Stomach (tissue), 9 donors: ENCODE measurements around the gene CPT2. TPM values are rescaled to one million over a fixed set of nuclear protein-coding genes. Genes with fewer than 3 reads are reported as not detected.
A peak's percentile ranks its signal among the peaks of the same experiment; 100 is the strongest.

Experiments
- DNase-seq, 2 donors: peaks; one replicate each; pipeline versions ENCODE4 v3.0.0 to v3.0.0-alpha.2; 2013 to 2019
- H3K27ac ChIP-seq, 5 donors: fragments of 200-600 bp in 4 of 5; sonication (generic) in 4 of 5; one replicate each; pipeline ENCODE4 v1.5.1; 2013 to 2019; ENCODE audit warnings: mild to moderate bottlenecking in 1 of 5, moderate library complexity in 1 of 5
- H3K27me3 ChIP-seq, 3 donors: fragments of 200-600 bp; sonication (generic); one replicate each; pipeline ENCODE4 v1.5.1; 2017 to 2019; ENCODE audit warnings: mixed run types in 1 of 3
- H3K36me3 ChIP-seq, 4 donors: fragments of 200-600 bp; sonication (generic); 1 replicate in 3 of 4; 2 replicates in 1 of 4; pipeline ENCODE4 v1.5.1; 2016 to 2019
- H3K4me1 ChIP-seq, 4 donors: fragments of 200-600 bp; sonication (generic); one replicate each; pipeline ENCODE4 v1.5.1; 2016 to 2019
- H3K4me3 ChIP-seq, 4 donors: fragments of 200-600 bp; sonication (generic) in 3 of 4; one replicate each; pipeline ENCODE4 v1.5.1; 2016 to 2019; ENCODE audit warnings: mild to moderate bottlenecking in 1 of 4
- H3K9me3 ChIP-seq, 4 donors: fragments of 200-600 bp; sonication (generic); one replicate each; pipeline ENCODE4 v1.5.1; 2016 to 2019
- EP300 ChIP-seq: sonication (generic); formaldehyde crosslinking; IDR thresholded peaks from one replicate; pipeline ENCODE4 v1.6.1; 2017; ENCODE audit warnings: antibody characterized with exemption
- POLR2A ChIP-seq, 4 donors: fragments of 450-650 bp; IDR thresholded peaks; one replicate each; pipeline ENCODE4 v1.6.1; 2016; ENCODE audit warnings: antibody characterized with exemption in 4 of 4, control low read depth in 2 of 4, mild to moderate bottlenecking in 1 of 4, moderate library complexity in 1 of 4
- POLR2AphosphoS5 ChIP-seq, 3 donors: sonication (generic); formaldehyde crosslinking; IDR thresholded peaks; one replicate each; pipeline ENCODE4 v1.6.1; 2016; ENCODE audit warnings: antibody characterized with exemption in 3 of 3
- WGBS, 5 donors: extraction: QIAGEN DNeasy Blood & Tissue Kit in 3 of 5; methylation state at CpG; one replicate each; pipeline versions ENCODE4 v1.1.5 to v1.1.7; 2013 to 2018; 5-methylcytosine and 5-hydroxymethylcytosine counted together
- intact Hi-C: fragments of 100-400 bp; cut with DNase I; formaldehyde crosslinking; loops from one replicate; pipeline ENCODE4 v1.15.1; 2023; ENCODE audit warnings: low total_unique reads
- polyA plus RNA-seq, 3 donors: library from polyadenylated mRNA; stranded (reverse); fragments of 200-250 nt; gene quantifications; one replicate each; pipeline ENCODE4 v1.2.3, GENCODE V29; 2013
- total RNA-seq, 5 donors: library from RNA; depleted of rRNA; stranded (reverse); fragments of >200 nt; gene quantifications; one replicate each; pipeline versions ENCODE4 v1.1.0 to v1.2.3, GENCODE V29; 2014 to 2016
- TF ChIP-seq, protein P1 (sequence below), 7 experiments: fragments of 450-650 bp in 4 of 7; fragments of 200-600 bp in 3 of 7; sonication (generic) in 3 of 7; IDR thresholded peaks; one replicate each; pipeline ENCODE4 v1.5.1; 2016 to 2019; ENCODE audit warnings: antibody characterized with exemption in 7 of 7, control low read depth in 2 of 7, mild to moderate bottlenecking in 1 of 7
- donor health status: healthy with polysubstance abuse.
- donor health status: Bipolar disorder and iron deficiency.
- donor health status: healthy.

The CPT2 gene
- total and polyA plus RNA-seq, 8 donors = 2.3 to 221 (median 19.4) TPM

DNA sequence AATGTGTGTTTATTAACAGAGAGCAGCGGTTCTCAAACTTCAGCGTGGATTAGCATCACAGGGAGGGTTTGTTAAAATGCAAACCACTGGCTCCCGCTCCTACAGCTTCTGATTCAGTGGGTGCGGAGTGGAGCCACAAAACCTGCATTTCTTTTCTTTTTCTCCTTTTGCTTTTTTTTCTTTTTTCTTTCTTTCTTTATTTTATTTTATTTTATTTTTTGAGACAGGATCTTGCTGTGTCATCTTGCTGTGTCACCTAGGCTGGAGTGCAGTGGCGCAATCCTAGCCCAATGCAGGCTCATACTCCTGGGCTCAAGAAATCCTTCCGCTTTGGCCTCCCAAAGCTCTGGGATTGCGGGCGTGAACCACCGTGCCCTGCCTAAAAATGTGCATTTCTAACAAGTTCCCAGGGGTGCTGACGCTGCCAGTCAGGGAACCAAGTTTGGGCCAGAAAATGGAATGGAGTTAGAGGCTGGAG lies 33.3 kb upstream of the CPT2 start:
- H3K36me3 ChIP-seq = no peaks in the 10 kb centered on the region
- no peaks in the 10 kb centered on the region for H3K27me3 ChIP-seq
- H3K9me3 ChIP-seq = peaks cover 0 to 3% (median 0%) of the 10 kb centered on the region in 4 donors
- no peak overlapping the region for H3K4me3 ChIP-seq
- no peak for TF ChIP-seq POLR2AphosphoS5 (IDR thresholded peaks at IDR 0.05)
- intact Hi-C loops = no loop called here
- H3K27ac ChIP-seq = no peak overlapping the region
- DNase-seq = no peak
- H3K4me1 ChIP-seq = no peaks in the 10 kb centered on the region
- 78 to 88% (median 83%) methylated on average over 10 of the region's 10 CpGs for WGBS, 5 donors

DNA sequence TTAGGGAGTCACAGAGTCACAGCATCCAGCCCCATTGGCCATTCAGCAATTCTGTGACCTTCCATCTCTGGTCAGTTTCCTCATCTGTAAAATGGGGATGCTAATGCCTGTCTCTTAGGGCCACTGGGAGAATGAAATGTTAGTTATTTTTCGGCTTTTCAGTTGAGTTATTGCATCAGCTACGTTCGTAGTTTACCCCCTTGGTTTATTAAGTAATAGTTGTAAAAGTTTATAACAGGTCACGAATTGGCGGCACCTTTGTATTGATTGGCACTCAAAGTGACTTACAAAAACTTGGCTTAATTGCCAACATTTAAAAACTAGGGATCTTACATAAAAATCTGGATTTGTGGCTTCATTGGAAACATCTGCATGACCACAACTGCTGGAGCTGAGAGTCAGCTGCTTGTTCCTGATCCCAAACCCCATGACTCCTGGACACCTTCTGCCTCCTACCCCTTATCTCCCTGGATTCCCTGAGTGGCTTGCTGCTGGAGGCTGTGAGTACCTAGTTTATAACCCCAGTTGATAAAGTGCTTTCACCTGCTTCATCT lies 31.1 kb upstream of the CPT2 start:
- Histone ChIP-seq H3K4me3 (no peak overlapping the region), H3K27ac (no peak overlapping the region), H3K27me3 (no peaks in the 10 kb centered on the region), H3K4me1 (no peaks in the 10 kb centered on the region), H3K36me3 (no peaks in the 10 kb centered on the region), H3K9me3 (peaks cover 0 to 3% (median 0%) of the 10 kb centered on the region in 4 donors)
- WGBS, 5 donors = 82 to 90% (median 84%) methylated on average over 5 of the region's 5 CpGs
- TF ChIP-seq EP300 = no peak
- no peak for TF ChIP-seq POLR2AphosphoS5 (IDR thresholded peaks at IDR 0.05)
- TF ChIP-seq, protein P1, sequence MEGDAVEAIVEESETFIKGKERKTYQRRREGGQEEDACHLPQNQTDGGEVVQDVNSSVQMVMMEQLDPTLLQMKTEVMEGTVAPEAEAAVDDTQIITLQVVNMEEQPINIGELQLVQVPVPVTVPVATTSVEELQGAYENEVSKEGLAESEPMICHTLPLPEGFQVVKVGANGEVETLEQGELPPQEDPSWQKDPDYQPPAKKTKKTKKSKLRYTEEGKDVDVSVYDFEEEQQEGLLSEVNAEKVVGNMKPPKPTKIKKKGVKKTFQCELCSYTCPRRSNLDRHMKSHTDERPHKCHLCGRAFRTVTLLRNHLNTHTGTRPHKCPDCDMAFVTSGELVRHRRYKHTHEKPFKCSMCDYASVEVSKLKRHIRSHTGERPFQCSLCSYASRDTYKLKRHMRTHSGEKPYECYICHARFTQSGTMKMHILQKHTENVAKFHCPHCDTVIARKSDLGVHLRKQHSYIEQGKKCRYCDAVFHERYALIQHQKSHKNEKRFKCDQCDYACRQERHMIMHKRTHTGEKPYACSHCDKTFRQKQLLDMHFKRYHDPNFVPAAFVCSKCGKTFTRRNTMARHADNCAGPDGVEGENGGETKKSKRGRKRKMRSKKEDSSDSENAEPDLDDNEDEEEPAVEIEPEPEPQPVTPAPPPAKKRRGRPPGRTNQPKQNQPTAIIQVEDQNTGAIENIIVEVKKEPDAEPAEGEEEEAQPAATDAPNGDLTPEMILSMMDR (IDR thresholded peaks at IDR 0.05) = no peak
- no peak for TF ChIP-seq POLR2A (IDR thresholded peaks at IDR 0.05)
- intact Hi-C loops = no loop called here
- no peak for DNase-seq

DNA sequence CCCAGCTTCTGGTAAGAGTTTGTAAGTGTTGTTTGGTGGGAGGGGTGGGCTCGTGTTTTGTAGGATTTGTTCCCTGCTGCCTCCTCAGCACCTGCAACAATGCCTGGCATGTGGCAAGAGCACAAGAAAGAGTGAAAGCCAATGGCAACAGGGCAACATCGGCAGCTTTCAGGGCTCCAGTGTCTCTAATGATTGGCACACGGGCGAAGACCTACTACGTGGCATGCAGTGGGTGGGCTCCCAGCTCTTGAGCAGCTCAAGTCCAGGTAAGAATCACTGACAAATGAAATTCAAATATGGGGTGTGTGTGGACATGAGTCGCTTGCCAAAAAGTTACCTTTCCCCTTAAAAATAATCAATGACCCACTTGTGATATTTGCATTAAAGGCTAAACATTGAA lies 30.3 kb upstream of the CPT2 start:
- 73 to 88% (median 83%) methylated on average over 6 of the region's 6 CpGs for WGBS, 5 donors
- Histone ChIP-seq H3K4me1 (no peaks in the 10 kb centered on the region), H3K27me3 (no peaks in the 10 kb centered on the region), H3K36me3 (no peaks in the 10 kb centered on the region), H3K4me3 (no peak overlapping the region), H3K9me3 (peaks cover 0 to 3% (median 0%) of the 10 kb centered on the region in 4 donors), H3K27ac (no peak overlapping the region)
- no peak for DNase-seq
- no peak for TF ChIP-seq POLR2AphosphoS5 (IDR thresholded peaks at IDR 0.05)
- no peak for TF ChIP-seq EP300
- no peak for TF ChIP-seq POLR2A (IDR thresholded peaks at IDR 0.05)
- TF ChIP-seq, protein P1 (IDR thresholded peaks at IDR 0.05) = no peak
- intact Hi-C loops = no loop called here

DNA sequence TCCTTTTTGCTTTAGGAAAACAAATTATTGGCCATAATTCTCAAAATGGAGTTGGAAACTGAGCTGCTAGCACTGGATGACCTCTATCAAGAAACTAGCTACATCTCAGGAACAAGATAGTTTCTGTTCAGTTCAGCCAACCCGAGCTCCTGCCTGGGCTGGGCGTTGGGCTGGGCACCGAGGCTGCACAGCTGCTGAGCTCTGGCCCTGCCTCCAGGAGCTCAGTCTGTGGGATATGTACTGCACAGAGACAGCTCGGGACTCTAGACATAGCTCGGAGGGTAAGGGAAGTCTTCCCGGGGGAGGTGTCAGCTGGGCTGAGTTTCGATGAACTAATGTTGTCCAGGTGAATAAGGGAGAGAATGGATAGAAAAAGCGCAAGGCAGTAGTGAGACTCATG lies 29.7 kb upstream of the CPT2 start:
- intact Hi-C loops = no loop called here
- no peak for DNase-seq
- Histone ChIP-seq H3K4me3 (no peak overlapping the region), H3K36me3 (no peaks in the 10 kb centered on the region), H3K27me3 (no peaks in the 10 kb centered on the region), H3K9me3 (peaks cover 0 to under 1% (median 0%) of the 10 kb centered on the region in 4 donors), H3K4me1 (peaks cover 0 to 3% (median under 1%) of the 10 kb centered on the region in 4 donors), H3K27ac (no peak overlapping the region)
- WGBS, 5 donors = 60 to 95% (median 74%) methylated on average over 8 of the region's 8 CpGs
- TF ChIP-seq POLR2A (IDR thresholded peaks at IDR 0.05) (no peak), EP300 (no peak), POLR2AphosphoS5 (IDR thresholded peaks at IDR 0.05) (no peak)
- TF ChIP-seq, protein P1 (IDR thresholded peaks at IDR 0.05) = no peak

GRCh38 chr1:53172426-53173128 lies 24.0 kb upstream of the CPT2 start:
- intact Hi-C loops = no loop called here
- Histone ChIP-seq H3K4me1 (peaks cover 20 to 43% (median 40%) of the 10 kb centered on the region in 4 donors), H3K9me3 (no peaks in the 10 kb centered on the region), H3K27me3 (no peaks in the 10 kb centered on the region), H3K27ac (peak overlapping the region in 3 of 5 donors; percentile 35 to 61 (median 53)), H3K4me3 (no peak overlapping the region), H3K36me3 (no peaks in the 10 kb centered on the region)
- DNase-seq = peak in 1 of 2 donors; percentile 34
- TF ChIP-seq EP300 (peak; percentile 15), POLR2AphosphoS5 (IDR thresholded peaks at IDR 0.05) (peak in 2 of 3 donors; percentile 5 to 42), POLR2A (IDR thresholded peaks at IDR 0.05) (no peak)
- TF ChIP-seq, protein P1 (IDR thresholded peaks at IDR 0.05) = no peak
- WGBS, 5 donors = 31 to 55% (median 44%) methylated on average over 6 of the region's 6 CpGs
